Stimulated activated CD8-positive, alpha-beta memory T cell treated with anti-CD3 and anti-CD28 coated beads, Interleukin-12 subunit alpha, Interleukin-12 subunit beta, amount 100 ng/mL, for 24 hours (primary cell): ENCODE data around the gene TNRC6A.
"Not testable (repeated sequence)": the region's sequence is repeated elsewhere in the genome, so short reads cannot be mapped to it uniquely, and the experiment has no call there.

Experiments
- DNase-seq: peaks from one replicate; pipeline ENCODE4 v3.0.0-alpha.2; 2020; ENCODE audit errors: extremely low read depth

Gene TNRC6A

DNA sequence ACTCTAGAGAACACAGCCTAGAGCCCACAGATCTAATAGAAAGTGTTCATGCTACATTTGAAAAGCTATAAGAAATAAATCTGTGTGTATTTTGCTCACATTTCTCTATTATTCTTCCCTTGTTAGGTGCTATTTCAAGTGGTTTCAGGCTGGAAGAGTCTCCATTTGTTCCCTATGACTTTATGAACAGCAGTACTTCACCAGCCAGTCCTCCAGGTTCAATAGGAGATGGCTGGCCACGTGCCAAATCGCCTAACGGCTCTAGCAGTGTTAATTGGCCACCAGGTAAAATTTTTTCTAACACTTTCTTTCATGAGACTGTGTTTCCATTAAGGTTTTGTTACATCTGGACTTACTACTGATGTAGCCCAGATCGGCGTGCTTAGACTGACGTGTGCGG is 85.6 kb downstream of the TNRC6A start:
- no peak for DNase-seq

- DNase-seq, result no peak
Measured at GRCh38 chr16:24816688-24817087, 87.2 kb downstream of the TNRC6A start.

- no peak for DNase-seq
Measured at GRCh38 chr16:24819462-24820040, 90.1 kb downstream of the TNRC6A start.

GRCh38 chr16:24820522-24820921 is 91.1 kb downstream of the TNRC6A start:
- no peak for DNase-seq

- no peak for DNase-seq
Measured at GRCh38 chr16:24821129-24821528, 91.7 kb downstream of the TNRC6A start.

GRCh38 chr16:24822542-24822941 is 93.1 kb downstream of the TNRC6A start:
- DNase-seq, result no peak

DNA sequence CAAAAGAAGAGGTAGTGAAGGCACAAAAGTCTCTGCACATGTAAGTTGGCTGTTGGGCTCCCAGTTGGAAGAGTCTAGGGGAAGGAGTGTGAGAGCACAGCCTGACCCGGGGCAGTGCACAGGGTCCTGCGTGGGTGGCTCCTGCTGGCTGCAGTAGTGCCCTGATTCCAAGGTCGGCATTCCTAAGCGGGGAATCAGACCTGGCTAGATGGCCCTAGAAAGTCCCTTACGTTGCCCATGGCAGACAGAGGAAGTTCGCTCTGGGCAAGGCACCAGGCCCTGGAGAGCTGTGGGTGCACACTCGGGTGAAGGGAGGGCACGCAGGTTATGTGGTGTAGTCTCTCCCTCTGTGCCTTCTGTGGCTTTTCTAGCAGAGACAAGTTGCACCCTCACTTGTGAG is 93.5 kb downstream of the TNRC6A start:
- no peak for DNase-seq

GRCh38 chr16:24825696-24826095 is 96.2 kb downstream of the TNRC6A start:
- no peak for DNase-seq

- no peak for DNase-seq
Measured at GRCh38 chr16:24826096-24826690, 96.7 kb downstream of the TNRC6A start.

DNA sequence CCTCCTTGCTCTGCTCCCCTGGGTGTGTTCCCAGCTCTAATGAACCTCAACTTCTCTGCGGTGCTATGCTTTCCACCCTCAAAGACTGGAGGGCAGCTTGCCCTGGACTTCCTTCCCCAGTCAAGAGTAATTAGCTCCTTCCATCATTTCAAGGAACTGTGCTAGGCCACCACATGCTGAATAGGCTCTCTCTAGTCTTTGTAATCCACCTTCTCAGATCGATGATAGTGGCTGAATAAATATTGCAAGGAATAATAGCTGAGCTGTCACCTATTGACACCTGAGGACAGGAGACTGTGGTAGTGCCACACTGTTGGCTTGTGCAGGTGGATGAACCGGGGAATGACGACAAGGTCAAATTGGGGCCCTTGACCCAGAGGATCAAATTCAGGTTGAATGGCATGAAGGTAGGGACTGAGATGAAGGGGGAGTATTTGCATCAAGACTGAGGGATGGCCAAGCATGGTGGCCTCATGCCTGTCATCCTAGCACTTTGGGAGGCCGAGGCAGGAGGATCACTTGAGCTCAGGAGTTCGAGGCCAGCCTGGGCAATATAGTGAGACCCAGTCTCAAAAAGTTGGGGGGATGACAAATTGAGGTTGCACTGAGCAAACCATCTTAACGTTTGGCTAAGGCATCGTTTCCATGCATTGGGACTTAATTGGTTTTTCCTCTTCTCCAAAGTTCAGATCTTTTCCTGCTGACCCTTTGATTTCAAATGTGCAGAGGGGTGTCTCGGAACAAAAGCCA is 97.5 kb downstream of the TNRC6A start:
- DNase-seq, result no peak

DNA sequence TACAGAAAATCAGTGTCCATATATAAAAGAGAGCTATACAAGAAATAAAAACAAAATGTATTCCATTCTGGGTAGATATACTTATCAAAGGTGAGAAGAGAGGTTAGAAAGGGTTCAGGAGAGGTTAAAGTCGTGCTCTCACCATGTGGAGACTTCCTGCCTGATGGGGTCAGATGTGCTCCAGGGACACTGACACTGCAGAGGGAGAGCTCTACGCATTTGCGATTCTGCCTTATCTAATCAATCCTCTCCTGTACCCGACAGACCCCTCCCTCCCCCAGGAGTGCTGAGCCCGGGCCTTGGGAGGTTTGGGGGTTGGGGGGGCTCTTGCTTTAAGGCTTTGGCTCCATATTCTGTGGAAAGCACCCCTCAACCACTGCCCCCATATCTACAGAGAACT is 99.7 kb downstream of the TNRC6A start:
- DNase-seq, result no peak

GRCh38 chr16:24833352-24833751 is 103.9 kb downstream of the TNRC6A start:
- DNase-seq, result no peak

- DNase-seq, result no peak
Measured at GRCh38 chr16:24834459-24835335, 105.2 kb downstream of the TNRC6A start.

- no peak for DNase-seq
Measured at GRCh38 chr16:24836836-24837235, 107.4 kb downstream of the TNRC6A start.

DNA sequence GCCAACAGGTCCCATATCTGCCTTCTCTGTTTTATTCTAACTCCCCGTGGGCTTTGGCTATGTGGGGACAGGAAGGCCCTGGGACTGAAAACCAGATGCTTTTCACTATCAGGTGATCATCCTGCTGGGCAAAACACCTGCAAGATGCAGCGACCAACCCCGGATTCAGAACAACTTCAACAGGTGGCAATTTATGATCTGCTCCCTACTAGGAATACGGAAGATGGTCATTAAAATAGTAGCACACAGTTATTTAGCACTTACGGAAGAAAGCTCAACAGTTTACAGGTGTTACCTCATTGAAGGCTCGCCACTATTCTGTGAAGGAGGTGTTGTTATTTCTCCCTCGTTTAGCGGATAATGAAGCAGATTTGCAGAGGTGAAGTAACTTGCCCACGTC is 108.5 kb downstream of the TNRC6A start:
- DNase-seq, result no peak

- no peak for DNase-seq
Measured at GRCh38 chr16:24838554-24839266, 109.3 kb downstream of the TNRC6A start.

DNA sequence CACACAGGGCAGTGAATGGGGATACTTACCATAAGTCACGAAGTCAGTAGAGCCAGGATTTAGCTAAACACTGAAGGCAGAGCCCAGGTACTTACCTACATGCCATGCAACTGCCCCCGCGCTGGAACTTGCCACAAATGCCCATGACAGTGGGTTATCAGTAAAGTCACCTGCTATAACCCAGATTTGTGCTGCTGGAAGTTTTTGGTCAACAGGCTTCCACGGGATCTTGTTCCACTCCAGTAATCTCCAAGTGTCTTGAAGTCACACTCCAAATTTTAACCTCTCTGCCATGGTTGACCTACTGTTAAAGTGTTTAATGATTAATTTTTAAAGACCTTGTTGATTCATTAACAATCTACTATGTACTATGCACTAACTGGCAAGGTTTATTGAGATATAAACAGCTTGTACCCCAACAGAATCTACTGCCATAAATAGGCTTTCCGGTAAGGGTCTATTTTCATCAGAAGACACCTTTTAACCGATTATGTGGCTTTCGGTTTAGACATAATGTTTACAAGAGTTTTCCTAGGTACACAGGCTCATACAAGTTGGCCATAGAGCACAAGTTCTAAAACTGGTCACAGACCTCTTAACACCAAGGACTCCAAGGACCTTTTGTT is 110.0 kb downstream of the TNRC6A start:
- DNase-seq, result no peak

DNA sequence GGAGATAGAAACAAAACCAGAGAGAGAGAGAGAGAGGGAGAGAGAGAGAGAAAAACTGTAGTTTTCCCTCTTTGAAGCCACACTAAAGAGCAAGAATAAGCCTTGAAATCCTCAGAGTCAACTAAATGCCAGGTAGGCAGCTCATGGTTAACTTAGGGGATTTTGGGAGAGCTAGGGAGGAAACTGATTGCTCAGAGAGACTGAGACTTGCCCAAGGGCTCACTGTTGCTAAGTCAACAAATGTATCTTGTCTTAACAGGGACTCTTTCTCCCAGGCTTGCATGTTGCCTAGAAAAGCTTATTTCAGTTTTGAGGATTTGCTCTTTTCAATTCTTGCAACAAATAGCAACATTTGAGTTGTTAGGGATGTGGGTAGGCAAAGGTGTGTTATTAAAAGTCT is 111.8 kb downstream of the TNRC6A start:
- no peak for DNase-seq

DNA sequence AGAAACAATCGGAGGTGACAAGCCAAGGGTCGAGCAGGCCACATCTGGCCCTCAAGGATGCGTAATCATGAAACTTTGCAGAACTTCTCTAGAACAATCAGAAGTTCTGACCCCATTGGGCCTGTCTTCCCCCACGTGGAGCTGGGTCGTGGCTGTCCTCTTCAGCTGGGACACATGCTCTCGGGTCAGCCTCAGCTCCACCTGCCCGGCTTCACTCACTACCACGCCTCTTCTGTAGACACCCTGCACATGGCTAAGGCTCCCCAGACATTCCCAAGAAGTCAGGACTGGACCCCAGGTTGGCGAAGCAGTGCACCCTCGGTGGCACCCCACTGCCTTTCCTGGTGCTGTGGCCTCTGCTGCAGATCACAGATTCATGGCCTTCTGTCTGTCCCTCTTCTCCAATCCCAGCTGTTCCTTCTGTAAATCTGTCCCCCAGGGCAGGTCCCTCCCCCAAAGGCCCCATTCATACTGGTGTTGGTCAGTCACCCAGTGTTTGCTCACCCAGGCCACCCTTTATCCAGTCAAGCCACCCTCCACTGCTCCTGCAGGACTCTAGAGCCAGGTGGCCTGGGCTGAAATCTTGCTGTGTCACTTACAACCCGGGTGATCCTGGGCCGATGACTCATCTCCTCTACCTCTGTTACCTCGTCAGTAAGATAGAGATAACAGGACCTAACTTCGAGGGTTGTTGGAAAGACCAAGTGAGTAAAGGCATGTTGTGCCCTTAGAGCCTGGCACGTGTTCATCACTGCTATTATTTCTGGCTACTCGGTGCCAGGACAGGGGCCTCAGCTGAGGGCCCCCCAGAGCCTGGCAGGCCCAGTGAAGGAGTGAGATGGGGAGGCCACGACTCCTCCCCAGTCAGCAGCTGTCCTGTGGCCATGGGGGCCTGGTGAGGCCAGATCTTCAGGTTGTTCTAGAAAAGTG is 114.9 kb downstream of the TNRC6A start:
- DNase-seq, result no peak

- not testable (repeated sequence) for DNase-seq
Measured at GRCh38 chr16:24845031-24845365, 115.5 kb downstream of the TNRC6A start.
